Measurements from ENCODE around the gene SNRPA. TPM values are rescaled to one million over a fixed set of nuclear protein-coding genes. Genes with fewer than 3 reads are reported as not detected.

Gene SNRPA
- total RNA-seq, 4 donors from 2014 or later, result 24.5 to 56.0 (median 48.2) TPM

DNA sequence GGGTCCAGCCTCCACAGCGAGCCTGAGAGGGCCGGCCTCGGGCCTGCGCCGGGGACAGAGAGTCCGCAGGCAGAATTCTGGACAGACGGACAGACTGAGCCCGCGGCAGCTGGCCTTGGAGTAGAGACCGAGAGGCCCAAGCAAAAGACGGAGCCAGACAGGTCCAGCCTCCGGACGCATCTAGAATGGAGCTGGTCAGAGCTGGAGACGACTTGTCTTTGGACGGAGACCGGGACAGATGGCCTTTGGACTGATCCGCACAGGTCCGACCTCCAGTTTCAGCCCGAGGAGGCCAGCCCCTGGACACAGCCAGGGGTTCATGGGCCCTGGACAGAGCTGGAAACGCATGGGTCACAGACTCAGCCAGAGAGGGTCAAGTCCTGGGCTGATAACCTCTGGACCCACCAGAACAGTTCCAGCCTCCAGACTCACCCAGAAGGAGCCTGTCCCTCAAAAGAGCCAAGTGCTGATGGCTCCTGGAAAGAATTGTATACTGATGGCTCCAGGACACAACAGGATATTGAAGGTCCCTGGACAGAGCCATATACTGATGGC lies 33.6 kb upstream of the SNRPA start:
- Histone ChIP-seq H3K9me3 (no peaks in the 10 kb centered on the region), H3K27ac (peak overlapping the region; percentile 97 to 99 (median 98)), H3K4me1 (peaks cover 0 to 78% (median 39%) of the 10 kb centered on the region in 3 donors), H3K36me3 (peaks cover 0 to 12% of the 10 kb centered on the region in 2 donors), H3K4me3 (peak overlapping the region; percentile 77 to 92), H3K27me3 (no peaks in the 10 kb centered on the region)
- no peak for TF ChIP-seq EP300 (IDR thresholded peaks at IDR 0.05)
- TF ChIP-seq POLR2A (IDR thresholded peaks at IDR 0.05), result no peak
- TF ChIP-seq, protein P1, sequence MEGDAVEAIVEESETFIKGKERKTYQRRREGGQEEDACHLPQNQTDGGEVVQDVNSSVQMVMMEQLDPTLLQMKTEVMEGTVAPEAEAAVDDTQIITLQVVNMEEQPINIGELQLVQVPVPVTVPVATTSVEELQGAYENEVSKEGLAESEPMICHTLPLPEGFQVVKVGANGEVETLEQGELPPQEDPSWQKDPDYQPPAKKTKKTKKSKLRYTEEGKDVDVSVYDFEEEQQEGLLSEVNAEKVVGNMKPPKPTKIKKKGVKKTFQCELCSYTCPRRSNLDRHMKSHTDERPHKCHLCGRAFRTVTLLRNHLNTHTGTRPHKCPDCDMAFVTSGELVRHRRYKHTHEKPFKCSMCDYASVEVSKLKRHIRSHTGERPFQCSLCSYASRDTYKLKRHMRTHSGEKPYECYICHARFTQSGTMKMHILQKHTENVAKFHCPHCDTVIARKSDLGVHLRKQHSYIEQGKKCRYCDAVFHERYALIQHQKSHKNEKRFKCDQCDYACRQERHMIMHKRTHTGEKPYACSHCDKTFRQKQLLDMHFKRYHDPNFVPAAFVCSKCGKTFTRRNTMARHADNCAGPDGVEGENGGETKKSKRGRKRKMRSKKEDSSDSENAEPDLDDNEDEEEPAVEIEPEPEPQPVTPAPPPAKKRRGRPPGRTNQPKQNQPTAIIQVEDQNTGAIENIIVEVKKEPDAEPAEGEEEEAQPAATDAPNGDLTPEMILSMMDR (IDR thresholded peaks at IDR 0.05), result no peak
- no peak for TF ChIP-seq POLR2AphosphoS5 (IDR thresholded peaks at IDR 0.05)
- no peak for ATAC-seq
- 0% methylated on average over 4 of the region's 20 CpGs; no CpG with 5 or more reads in 1 of the 2 donors for WGBS, 2 donors (ENCODE audit: low coverage in 1 of 2)

DNA sequence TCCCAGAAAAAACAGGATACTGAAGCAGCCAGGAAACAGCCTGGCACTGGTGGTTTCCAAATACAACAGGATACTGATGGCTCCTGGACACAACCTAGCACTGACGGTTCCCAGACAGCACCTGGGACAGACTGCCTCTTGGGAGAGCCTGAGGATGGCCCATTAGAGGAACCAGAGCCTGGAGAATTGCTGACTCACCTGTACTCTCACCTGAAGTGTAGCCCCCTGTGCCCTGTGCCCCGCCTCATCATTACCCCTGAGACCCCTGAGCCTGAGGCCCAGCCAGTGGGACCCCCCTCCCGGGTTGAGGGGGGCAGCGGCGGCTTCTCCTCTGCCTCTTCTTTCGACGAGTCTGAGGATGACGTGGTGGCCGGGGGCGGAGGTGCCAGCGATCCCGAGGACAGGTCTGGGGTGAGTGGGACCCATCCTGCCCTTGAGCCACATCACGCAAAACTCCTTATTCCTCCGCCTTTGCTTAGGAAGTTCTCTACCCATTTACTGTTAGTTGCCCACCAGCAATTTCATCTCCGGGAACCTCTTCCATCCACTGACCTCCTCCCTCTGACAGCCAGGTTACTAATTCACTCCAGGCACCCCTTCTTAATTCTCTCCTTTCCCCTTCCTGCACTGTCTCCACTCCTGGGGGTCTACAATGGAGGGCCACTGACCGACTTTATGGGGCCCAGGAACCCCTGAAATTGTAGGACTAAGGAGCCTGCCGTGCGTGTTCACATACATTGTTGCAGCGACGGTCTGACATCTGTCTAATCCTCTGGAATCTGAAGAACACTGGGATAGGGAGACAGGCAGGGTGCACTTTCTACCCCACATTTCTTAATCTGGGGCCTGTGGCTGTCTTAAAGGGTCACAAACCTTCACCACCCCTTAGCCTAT lies 32.9 kb upstream of the SNRPA start:
- no peak for ATAC-seq
- no peaks in the 10 kb centered on the region for H3K27me3 ChIP-seq
- WGBS, 2 donors (ENCODE audit: low coverage in 1 of 2), result 14% methylated on average over 7 of the region's 20 CpGs; no CpG with 5 or more reads in 1 of the 2 donors
- H3K4me1 ChIP-seq, result peaks cover 0 to 85% (median 43%) of the 10 kb centered on the region in 3 donors
- H3K27ac ChIP-seq, result peak overlapping the region; percentile 97 to 99 (median 98)
- TF ChIP-seq EP300 (IDR thresholded peaks at IDR 0.05) (no peak), POLR2A (IDR thresholded peaks at IDR 0.05) (peak in 1 of 2 donors; percentile 13)
- no peaks in the 10 kb centered on the region for H3K9me3 ChIP-seq
- H3K36me3 ChIP-seq, result peaks cover 0 to 11% of the 10 kb centered on the region in 2 donors
- peak overlapping the region; percentile 77 to 92 for H3K4me3 ChIP-seq

- ATAC-seq, result no peak
- Histone ChIP-seq H3K4me3 (peak overlapping the region; percentile 77 to 92), H3K9me3 (no peaks in the 10 kb centered on the region), H3K27me3 (no peaks in the 10 kb centered on the region), H3K36me3 (peaks cover 0 to 13% of the 10 kb centered on the region in 2 donors), H3K4me1 (peaks cover 0 to 85% (median 42%) of the 10 kb centered on the region in 3 donors), H3K27ac (peak overlapping the region; percentile 97 to 99 (median 98))
- 11% methylated on average over 6 of the region's 16 CpGs; no CpG with 5 or more reads in 1 of the 2 donors for WGBS, 2 donors (ENCODE audit: low coverage in 1 of 2)
- peak in 1 of 2 donors; percentile 39 for TF ChIP-seq POLR2A (IDR thresholded peaks at IDR 0.05)
- no peak for TF ChIP-seq EP300 (IDR thresholded peaks at IDR 0.05)
Observed at GRCh38 chr19:40718774-40719391, 32.1 kb upstream of the SNRPA start.

GRCh38 chr19:40719414-40719894 lies 31.5 kb upstream of the SNRPA start:
- Histone ChIP-seq H3K27ac (peak overlapping the region; percentile 97 to 99 (median 98)), H3K36me3 (peaks cover 0 to 19% of the 10 kb centered on the region in 2 donors), H3K9me3 (no peaks in the 10 kb centered on the region), H3K27me3 (no peaks in the 10 kb centered on the region), H3K4me1 (peaks cover 0 to 85% (median 36%) of the 10 kb centered on the region in 3 donors), H3K4me3 (peak overlapping the region; percentile 77 to 92)
- TF ChIP-seq, protein P1 (IDR thresholded peaks at IDR 0.05), result no peak
- TF ChIP-seq POLR2AphosphoS5 (IDR thresholded peaks at IDR 0.05) (no peak), POLR2A (IDR thresholded peaks at IDR 0.05) (no peak), EP300 (IDR thresholded peaks at IDR 0.05) (no peak)
- WGBS, 2 donors (ENCODE audit: low coverage in 1 of 2), result 15 to 39% methylated on average over 3 to 5 of the region's 7 CpGs
- ATAC-seq, result no peak

- peak overlapping the region; percentile 77 to 92 for H3K4me3 ChIP-seq
- WGBS, 2 donors (ENCODE audit: low coverage in 1 of 2), result 95% methylated on average over 2 of the region's 6 CpGs; no CpG with 5 or more reads in 1 of the 2 donors
- peak overlapping the region; percentile 97 to 99 (median 98) for H3K27ac ChIP-seq
- H3K27me3 ChIP-seq, result no peaks in the 10 kb centered on the region
- peaks cover 0 to 35% of the 10 kb centered on the region in 2 donors for H3K36me3 ChIP-seq
- H3K9me3 ChIP-seq, result no peaks in the 10 kb centered on the region
- TF ChIP-seq POLR2A (IDR thresholded peaks at IDR 0.05) (no peak), POLR2AphosphoS5 (IDR thresholded peaks at IDR 0.05) (no peak), EP300 (IDR thresholded peaks at IDR 0.05) (no peak)
- TF ChIP-seq, protein P1 (IDR thresholded peaks at IDR 0.05), result no peak
- ATAC-seq, result no peak
- peaks cover 0 to 80% (median 34%) of the 10 kb centered on the region in 3 donors for H3K4me1 ChIP-seq
Observed at GRCh38 chr19:40721140-40721486, 29.9 kb upstream of the SNRPA start.
